SKM-1 (cell line): ENCODE data around the gene DNAJC30.

ENCODE experiments used
- DNase-seq: peaks from one replicate; lab custom pipeline; 2025; ENCODE audit not compliant: unreplicated experiment; lab: John Stamatoyannopoulos, UW

DNAJC30 gene

GRCh38 chr7:73649576-73649975, 33.7 kb downstream of the DNAJC30 start:
- DNase-seq: no peak

- no peak for DNase-seq
These were observed 34.5 kb downstream of the DNAJC30 start for GRCh38 chr7:73648593-73649332.

- no peak for DNase-seq
These were observed 35.3 kb downstream of the DNAJC30 start for GRCh38 chr7:73647725-73648592.

GRCh38 chr7:73646785-73647724, 36.2 kb downstream of the DNAJC30 start:
- DNase-seq: no peak

- DNase-seq: no peak
These were observed 37.5 kb downstream of the DNAJC30 start for GRCh38 chr7:73645643-73646174.

- no peak for DNase-seq
These were observed 38.5 kb downstream of the DNAJC30 start for GRCh38 chr7:73644688-73645286.

- DNase-seq: no peak
These were observed 40.4 kb downstream of the DNAJC30 start for GRCh38 chr7:73642834-73643233.

- no peak for DNase-seq
These were observed 44.3 kb downstream of the DNAJC30 start for GRCh38 chr7:73638911-73639310.

GRCh38 chr7:73635428-73636200, 47.6 kb downstream of the DNAJC30 start:
- no peak for DNase-seq

- DNase-seq: no peak
These were observed 49.4 kb downstream of the DNAJC30 start for GRCh38 chr7:73633844-73634243.

GRCh38 chr7:73633323-73633722, 49.9 kb downstream of the DNAJC30 start:
- no peak for DNase-seq

- no peak for DNase-seq
These were observed 51.7 kb downstream of the DNAJC30 start for GRCh38 chr7:73631558-73631957.
